ENCODE data around the gene TTPAL. TPM values are rescaled to one million over a fixed set of nuclear protein-coding genes. Genes with fewer than 3 reads are reported as not detected.

TTPAL gene
- total RNA-seq, 4 donors from 2014 or later: 7.9 to 13.0 (median 11.6) TPM

DNA sequence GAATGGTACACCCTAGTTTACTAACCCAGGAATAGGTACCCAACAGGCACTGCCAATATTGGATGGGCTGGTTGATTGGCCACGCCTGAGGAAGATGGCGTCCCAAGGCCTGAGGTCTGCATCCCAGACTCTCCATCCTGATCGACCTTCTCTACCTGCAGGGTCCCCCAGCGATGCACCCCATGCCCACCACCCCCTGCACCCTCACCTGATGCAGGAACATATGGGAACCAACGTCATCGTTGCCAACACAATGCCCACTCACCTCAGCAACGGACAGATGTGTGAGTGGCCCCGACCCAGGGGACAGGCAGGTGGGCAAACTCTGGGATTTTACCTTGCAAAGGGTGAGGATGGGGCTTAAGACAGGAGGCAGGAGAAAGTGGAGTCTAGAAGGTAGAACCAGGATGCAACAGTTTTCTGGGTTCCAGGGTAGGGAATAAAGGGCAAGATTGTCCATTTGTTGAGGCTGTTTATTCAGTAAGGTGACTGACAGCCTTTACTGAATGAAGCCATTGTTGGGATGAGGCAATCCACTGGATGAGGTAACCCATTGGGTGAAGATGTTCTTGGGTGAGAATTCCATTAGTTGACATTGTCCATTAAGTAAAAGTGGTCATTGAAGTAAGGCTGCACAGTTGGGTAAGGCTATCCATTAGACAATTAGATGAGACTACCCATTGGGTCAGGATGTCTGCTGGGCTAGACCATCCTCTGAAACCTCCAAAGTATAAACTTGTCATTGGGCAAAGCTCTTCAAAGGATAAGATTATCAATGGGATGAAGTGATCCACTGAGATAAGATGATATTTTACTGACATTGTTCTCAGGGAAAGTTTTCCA, 47.3 kb upstream of the TTPAL start:
- no peaks in the 10 kb centered on the region for H3K36me3 ChIP-seq
- peaks cover 0 to 64% (median 0%) of the 10 kb centered on the region in 4 donors for H3K27me3 ChIP-seq
- TF ChIP-seq POLR2A (IDR thresholded peaks at IDR 0.05): no peak
- TF ChIP-seq, protein P1, sequence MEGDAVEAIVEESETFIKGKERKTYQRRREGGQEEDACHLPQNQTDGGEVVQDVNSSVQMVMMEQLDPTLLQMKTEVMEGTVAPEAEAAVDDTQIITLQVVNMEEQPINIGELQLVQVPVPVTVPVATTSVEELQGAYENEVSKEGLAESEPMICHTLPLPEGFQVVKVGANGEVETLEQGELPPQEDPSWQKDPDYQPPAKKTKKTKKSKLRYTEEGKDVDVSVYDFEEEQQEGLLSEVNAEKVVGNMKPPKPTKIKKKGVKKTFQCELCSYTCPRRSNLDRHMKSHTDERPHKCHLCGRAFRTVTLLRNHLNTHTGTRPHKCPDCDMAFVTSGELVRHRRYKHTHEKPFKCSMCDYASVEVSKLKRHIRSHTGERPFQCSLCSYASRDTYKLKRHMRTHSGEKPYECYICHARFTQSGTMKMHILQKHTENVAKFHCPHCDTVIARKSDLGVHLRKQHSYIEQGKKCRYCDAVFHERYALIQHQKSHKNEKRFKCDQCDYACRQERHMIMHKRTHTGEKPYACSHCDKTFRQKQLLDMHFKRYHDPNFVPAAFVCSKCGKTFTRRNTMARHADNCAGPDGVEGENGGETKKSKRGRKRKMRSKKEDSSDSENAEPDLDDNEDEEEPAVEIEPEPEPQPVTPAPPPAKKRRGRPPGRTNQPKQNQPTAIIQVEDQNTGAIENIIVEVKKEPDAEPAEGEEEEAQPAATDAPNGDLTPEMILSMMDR (IDR thresholded peaks at IDR 0.05): no peak
- 74 to 80% methylated on average over 4 to 7 of the region's 8 CpGs for WGBS, 2 donors
- no peak overlapping the region for H3K4me3 ChIP-seq
- H3K9me3 ChIP-seq: no peaks in the 10 kb centered on the region
- H3K27ac ChIP-seq: no peak overlapping the region
- no peak for DNase-seq
- H3K4me1 ChIP-seq: no peaks in the 10 kb centered on the region
- intact Hi-C loops (cut with DNase I): no loop called here

DNA sequence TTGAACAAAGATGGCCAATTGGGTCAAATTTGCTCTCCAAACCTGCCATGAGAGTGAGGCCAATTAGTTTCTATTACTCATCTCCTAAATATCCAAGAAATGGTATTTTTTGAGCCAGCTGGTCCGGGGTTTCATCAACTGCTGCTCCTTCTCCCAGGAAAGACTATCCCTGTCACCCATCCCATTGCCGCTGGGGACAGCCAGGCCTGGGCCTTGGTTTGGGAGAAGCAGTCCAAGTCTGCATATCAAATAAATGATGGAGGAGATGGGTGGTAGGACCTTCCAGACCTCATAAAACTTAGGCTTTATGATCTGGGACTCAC, 46.7 kb upstream of the TTPAL start:
- WGBS, 2 donors: 50 to 80% methylated on average over 1 to 2 of the region's 2 CpGs
- Histone ChIP-seq H3K36me3 (no peaks in the 10 kb centered on the region), H3K27me3 (peaks cover 0 to 64% (median 0%) of the 10 kb centered on the region in 4 donors), H3K27ac (no peak overlapping the region), H3K4me3 (no peak overlapping the region), H3K4me1 (no peaks in the 10 kb centered on the region), H3K9me3 (no peaks in the 10 kb centered on the region)
- TF ChIP-seq, protein P1 (IDR thresholded peaks at IDR 0.05): no peak
- no peak for TF ChIP-seq POLR2A (IDR thresholded peaks at IDR 0.05)
- DNase-seq: no peak
- intact Hi-C loops (cut with DNase I): no loop called here

DNA sequence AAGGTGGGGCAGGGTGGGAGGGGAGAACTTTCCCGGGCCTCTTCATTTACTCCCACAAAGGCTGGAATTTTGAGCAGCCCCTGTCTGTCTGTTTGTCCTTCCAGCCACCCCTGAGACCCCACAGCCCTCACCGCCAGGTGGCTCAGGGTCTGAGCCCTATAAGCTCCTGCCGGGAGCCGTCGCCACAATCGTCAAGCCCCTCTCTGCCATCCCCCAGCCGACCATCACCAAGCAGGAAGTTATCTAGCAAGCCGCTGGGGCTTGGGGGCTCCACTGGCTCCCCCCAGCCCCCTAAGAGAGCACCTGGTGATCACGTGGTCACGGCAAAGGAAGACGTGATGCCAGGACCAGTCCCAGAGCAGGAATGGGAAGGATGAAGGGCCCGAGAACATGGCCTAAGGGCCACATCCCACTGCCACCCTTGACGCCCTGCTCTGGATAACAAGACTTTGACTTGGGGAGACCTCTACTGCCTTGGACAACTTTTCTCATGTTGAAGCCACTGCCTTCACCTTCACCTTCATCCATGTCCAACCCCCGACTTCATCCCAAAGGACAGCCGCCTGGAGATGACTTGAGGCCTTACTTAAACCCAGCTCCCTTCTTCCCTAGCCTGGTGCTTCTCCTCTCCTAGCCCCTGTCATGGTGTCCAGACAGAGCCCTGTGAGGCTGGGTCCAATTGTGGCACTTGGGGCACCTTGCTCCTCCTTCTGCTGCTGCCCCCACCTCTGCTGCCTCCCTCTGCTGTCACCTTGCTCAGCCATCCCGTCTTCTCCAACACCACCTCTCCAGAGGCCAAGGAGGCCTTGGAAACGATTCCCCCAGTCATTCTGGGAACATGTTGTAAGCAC, 46.0 kb upstream of the TTPAL start:
- Histone ChIP-seq H3K36me3 (no peaks in the 10 kb centered on the region), H3K27ac (no peak overlapping the region), H3K4me3 (no peak overlapping the region), H3K4me1 (no peaks in the 10 kb centered on the region), H3K9me3 (no peaks in the 10 kb centered on the region), H3K27me3 (peaks cover 0 to 66% (median 0%) of the 10 kb centered on the region in 4 donors)
- TF ChIP-seq, protein P1 (IDR thresholded peaks at IDR 0.05): no peak
- no peak for TF ChIP-seq POLR2A (IDR thresholded peaks at IDR 0.05)
- intact Hi-C loops (cut with DNase I): no loop called here
- 89 to 94% methylated on average over 6 to 12 of the region's 17 CpGs for WGBS, 2 donors
- no peak for DNase-seq

DNA sequence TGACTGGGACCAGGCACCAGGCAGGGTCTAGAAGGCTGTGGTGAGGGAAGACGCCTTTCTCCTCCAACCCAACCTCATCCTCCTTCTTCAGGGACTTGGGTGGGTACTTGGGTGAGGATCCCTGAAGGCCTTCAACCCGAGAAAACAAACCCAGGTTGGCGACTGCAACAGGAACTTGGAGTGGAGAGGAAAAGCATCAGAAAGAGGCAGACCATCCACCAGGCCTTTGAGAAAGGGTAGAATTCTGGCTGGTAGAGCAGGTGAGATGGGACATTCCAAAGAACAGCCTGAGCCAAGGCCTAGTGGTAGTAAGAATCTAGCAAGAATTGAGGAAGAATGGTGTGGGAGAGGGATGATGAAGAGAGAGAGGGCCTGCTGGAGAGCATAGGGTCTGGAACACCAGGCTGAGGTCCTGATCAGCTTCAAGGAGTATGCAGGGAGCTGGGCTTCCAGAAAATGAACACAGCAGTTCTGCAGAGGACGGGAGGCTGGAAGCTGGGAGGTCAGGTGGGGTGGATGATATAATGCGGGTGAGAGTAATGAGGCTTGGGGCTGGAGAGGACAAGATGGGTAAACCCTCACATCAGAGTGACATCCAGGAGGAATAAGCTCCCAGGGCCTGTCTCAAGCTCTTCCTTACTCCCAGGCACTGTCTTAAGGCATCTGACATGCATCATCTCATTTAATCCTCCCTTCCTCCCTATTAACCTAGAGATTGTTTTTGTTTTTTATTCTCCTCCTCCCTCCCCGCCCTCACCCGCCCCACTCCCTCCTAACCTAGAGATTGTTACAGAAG, 45.2 kb upstream of the TTPAL start:
- DNase-seq: no peak
- Histone ChIP-seq H3K4me1 (no peaks in the 10 kb centered on the region), H3K9me3 (no peaks in the 10 kb centered on the region), H3K27me3 (peaks cover 0 to 61% (median 0%) of the 10 kb centered on the region in 4 donors), H3K27ac (no peak overlapping the region), H3K4me3 (no peak overlapping the region), H3K36me3 (no peaks in the 10 kb centered on the region)
- WGBS, 2 donors: 84 to 90% methylated on average over 7 of the region's 7 CpGs
- no peak for TF ChIP-seq POLR2A (IDR thresholded peaks at IDR 0.05)
- TF ChIP-seq, protein P1 (IDR thresholded peaks at IDR 0.05): no peak
- intact Hi-C loops (cut with DNase I): no loop called here

Data from esophagus squamous epithelium (tissue), 5 donors.